ENCODE measurements around the gene CTXN3. TPM values are rescaled to one million over a fixed set of nuclear protein-coding genes. Genes with fewer than 3 reads are reported as not detected.

The CTXN3 gene
- total RNA-seq (2022; extraction: Qiagen RNA extraction): not detected in 5 replicates

DNA sequence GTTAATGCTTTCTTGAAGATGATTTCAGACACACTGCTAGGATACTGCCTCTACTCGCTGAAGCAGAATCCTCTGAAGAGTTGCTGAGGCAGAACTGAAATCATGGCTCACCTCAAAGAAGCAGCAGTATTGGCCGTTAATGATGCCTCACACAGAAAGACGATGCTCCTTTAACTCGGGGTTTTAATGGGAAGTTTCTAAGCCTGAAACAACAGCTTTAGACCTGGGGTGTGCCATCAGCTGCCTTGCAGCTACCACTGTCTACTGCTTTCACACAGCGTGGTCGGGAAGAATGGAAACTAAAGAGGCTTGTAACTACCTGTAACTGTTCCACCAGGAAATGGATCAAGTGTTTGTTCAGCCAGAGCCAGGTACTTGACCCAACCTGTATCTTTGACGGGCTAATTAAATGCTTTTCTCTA is at the start of gene CTXN3:
CTXN3 (plus strand) TSS at position 65 of the 422 bp plus-strand sequence. CDS start 8,440 bp downstream, outside the sequence.

DNA sequence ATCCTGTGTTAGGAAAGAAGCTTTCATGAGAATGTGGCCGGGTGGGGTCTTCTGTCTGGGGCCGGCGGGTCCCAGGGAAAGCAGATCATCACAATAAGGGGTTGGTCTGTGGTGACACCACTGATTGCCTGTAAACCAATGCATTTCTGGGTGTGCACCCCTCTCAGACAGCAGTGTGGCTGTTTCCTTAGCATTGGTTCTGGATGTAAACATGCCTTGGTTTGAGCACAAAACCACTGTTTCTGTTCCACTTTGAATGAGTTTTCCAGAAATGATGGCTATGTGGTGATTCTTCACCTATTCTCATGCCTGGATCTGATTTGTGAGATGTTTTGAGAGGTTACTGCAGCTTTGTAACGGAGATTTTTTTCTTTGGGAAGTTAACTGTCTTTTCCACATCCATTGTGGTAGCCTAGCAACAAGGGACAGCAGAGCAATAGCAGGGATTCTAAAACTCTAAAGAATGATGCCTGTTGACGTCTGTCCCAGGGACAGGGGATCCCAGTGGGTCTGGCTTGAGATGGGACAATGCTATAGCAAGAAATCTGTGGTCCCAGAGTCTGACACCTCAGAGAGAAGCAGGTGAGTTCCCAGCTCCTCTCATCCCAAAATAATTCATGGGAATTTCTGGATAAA is 54.2 kb downstream of the CTXN3 start, which contains the start of gene CCDC192:
CCDC192 (plus strand) TSS at position 466 of the 636 bp plus-strand sequence; CDS start at position 521, 55 bp downstream.

Other genes starting within 250 kb of the CTXN3 start
- gene PRRC1, start 131.4 kb upstream of the CTXN3 start, total RNA-seq (2022; extraction: Qiagen RNA extraction): 44.0 to 55.2 TPM (median 48.4 TPM) in 5 replicates
- gene CCDC192, start 54.3 kb downstream of the CTXN3 start, total RNA-seq (2022; extraction: Qiagen RNA extraction): not detected in 5 replicates